ENCODE results near the gene TTC17. TPM values are rescaled to one million over a fixed set of nuclear protein-coding genes. Genes with fewer than 3 reads are reported as not detected.

Gene TTC17
- total RNA-seq, 4 donors from 2014 or later: 157 to 295 (median 248) TPM

GRCh38 chr11:43511959-43512358 lies 153.2 kb downstream of the TTC17 start:
- Histone ChIP-seq H3K4me3 (no peak overlapping the region), H3K27ac (no peak overlapping the region), H3K27me3 (no peaks in the 10 kb centered on the region), H3K9me3 (no peaks in the 10 kb centered on the region), H3K36me3 (no peaks in the 10 kb centered on the region), H3K4me1 (no peaks in the 10 kb centered on the region)
- TF ChIP-seq POLR2A (IDR thresholded peaks at IDR 0.05): no peak
- no peak for TF ChIP-seq CTCF (IDR thresholded peaks at IDR 0.05)
- no peak for DNase-seq

GRCh38 chr11:43515090-43515489 lies 156.4 kb downstream of the TTC17 start:
- no peak for DNase-seq
- no peaks in the 10 kb centered on the region for H3K9me3 ChIP-seq
- no peak for TF ChIP-seq POLR2A (IDR thresholded peaks at IDR 0.05)
- TF ChIP-seq CTCF (IDR thresholded peaks at IDR 0.05): peak in 1 of 6 experiments; percentile 23
- no peaks in the 10 kb centered on the region for H3K36me3 ChIP-seq
- H3K4me1 ChIP-seq: no peaks in the 10 kb centered on the region
- H3K27ac ChIP-seq: no peak overlapping the region
- no peaks in the 10 kb centered on the region for H3K27me3 ChIP-seq
- H3K4me3 ChIP-seq: no peak overlapping the region

- Histone ChIP-seq H3K27ac (no peak overlapping the region), H3K27me3 (no peaks in the 10 kb centered on the region), H3K4me1 (no peaks in the 10 kb centered on the region), H3K36me3 (no peaks in the 10 kb centered on the region), H3K4me3 (no peak overlapping the region), H3K9me3 (no peaks in the 10 kb centered on the region)
- no peak for DNase-seq
- TF ChIP-seq POLR2A (IDR thresholded peaks at IDR 0.05) (no peak), CTCF (IDR thresholded peaks at IDR 0.05) (no peak)
Measured at GRCh38 chr11:43516316-43516850, 157.7 kb downstream of the TTC17 start.

- Histone ChIP-seq H3K27me3 (no peaks in the 10 kb centered on the region), H3K9me3 (no peaks in the 10 kb centered on the region), H3K4me1 (no peaks in the 10 kb centered on the region), H3K36me3 (no peaks in the 10 kb centered on the region), H3K27ac (peak overlapping the region in 1 of 4 donors; percentile 71), H3K4me3 (no peak overlapping the region)
- DNase-seq: no peak
- TF ChIP-seq CTCF (IDR thresholded peaks at IDR 0.05) (no peak), POLR2A (IDR thresholded peaks at IDR 0.05) (no peak)
Measured at GRCh38 chr11:43517518-43517917, 158.8 kb downstream of the TTC17 start.

GRCh38 chr11:43518408-43519160 lies 159.9 kb downstream of the TTC17 start:
- DNase-seq: no peak
- Histone ChIP-seq H3K4me3 (no peak overlapping the region), H3K9me3 (no peaks in the 10 kb centered on the region), H3K4me1 (no peaks in the 10 kb centered on the region), H3K27me3 (no peaks in the 10 kb centered on the region), H3K36me3 (no peaks in the 10 kb centered on the region), H3K27ac (no peak overlapping the region)
- no peak for TF ChIP-seq CTCF (IDR thresholded peaks at IDR 0.05)
